Gastroesophageal sphincter (tissue), 3 donors: Measurements from ENCODE around the gene ADIRF.

Experiments
- EP300 ChIP-seq: sonication (generic); formaldehyde crosslinking; IDR thresholded peaks from one replicate; pipeline ENCODE4 v1.6.1; 2017; ENCODE audit warnings: antibody characterized with exemption, mild to moderate bottlenecking
- POLR2A ChIP-seq, 2 donors: fragments of 450-650 bp; IDR thresholded peaks; one replicate each; pipeline ENCODE4 v1.6.1; 2017; ENCODE audit warnings: antibody characterized with exemption in 2 of 2, mild to moderate bottlenecking in 2 of 2, moderate library complexity in 1 of 2
- TF ChIP-seq, protein P1 (sequence below), 4 experiments: fragments of 200-600 bp in 2 of 4; fragments of 450-650 bp in 2 of 4; sonication (generic) in 1 of 4; IDR thresholded peaks; one replicate each; pipeline ENCODE4 v1.5.1; 2017 to 2019; ENCODE audit warnings: antibody characterized with exemption in 4 of 4, mild to moderate bottlenecking in 2 of 4, moderate library complexity in 2 of 4

DNA sequence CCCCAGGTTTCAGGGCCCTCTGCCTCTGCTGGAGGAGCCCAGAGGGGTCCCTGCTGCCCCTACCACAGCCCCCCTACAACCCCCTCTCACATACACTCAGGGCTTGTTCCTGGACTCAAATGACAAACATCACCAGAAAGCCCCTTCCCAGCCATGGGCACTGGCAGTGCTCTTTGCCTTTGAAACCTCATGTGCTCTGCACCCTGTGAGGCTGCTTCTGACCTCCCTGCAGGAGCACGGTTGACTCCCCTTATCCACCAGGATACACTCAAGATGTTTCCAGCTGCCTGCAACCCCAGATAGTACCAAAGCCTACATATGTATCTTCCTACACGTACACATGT lies 3.5 kb upstream of the ADIRF start:
- no peak for TF ChIP-seq EP300
- TF ChIP-seq, protein P1, sequence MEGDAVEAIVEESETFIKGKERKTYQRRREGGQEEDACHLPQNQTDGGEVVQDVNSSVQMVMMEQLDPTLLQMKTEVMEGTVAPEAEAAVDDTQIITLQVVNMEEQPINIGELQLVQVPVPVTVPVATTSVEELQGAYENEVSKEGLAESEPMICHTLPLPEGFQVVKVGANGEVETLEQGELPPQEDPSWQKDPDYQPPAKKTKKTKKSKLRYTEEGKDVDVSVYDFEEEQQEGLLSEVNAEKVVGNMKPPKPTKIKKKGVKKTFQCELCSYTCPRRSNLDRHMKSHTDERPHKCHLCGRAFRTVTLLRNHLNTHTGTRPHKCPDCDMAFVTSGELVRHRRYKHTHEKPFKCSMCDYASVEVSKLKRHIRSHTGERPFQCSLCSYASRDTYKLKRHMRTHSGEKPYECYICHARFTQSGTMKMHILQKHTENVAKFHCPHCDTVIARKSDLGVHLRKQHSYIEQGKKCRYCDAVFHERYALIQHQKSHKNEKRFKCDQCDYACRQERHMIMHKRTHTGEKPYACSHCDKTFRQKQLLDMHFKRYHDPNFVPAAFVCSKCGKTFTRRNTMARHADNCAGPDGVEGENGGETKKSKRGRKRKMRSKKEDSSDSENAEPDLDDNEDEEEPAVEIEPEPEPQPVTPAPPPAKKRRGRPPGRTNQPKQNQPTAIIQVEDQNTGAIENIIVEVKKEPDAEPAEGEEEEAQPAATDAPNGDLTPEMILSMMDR (IDR thresholded peaks at IDR 0.05) = no peak
- TF ChIP-seq POLR2A (IDR thresholded peaks at IDR 0.05) = no peak
